HG03460 (cell line): ENCODE results near the gene MSRB3.
"Not testable (repeated sequence)": the region's sequence is repeated elsewhere in the genome, so short reads cannot be mapped to it uniquely, and the experiment has no call there.

Source experiments
- ATAC-seq: cut with Tn5 transposase; IDR thresholded peaks from one replicate; pipeline ENCODE4 v1.9.1; 2021; ENCODE audit not compliant: unreplicated experiment

Gene MSRB3

GRCh38 chr12:65450625-65451024 lies 172.1 kb downstream of the MSRB3 start:
- ATAC-seq = no peak

GRCh38 chr12:65454115-65454787 lies 175.8 kb downstream of the MSRB3 start:
- no peak for ATAC-seq

- not testable (repeated sequence) for ATAC-seq
These were observed 178.9 kb downstream of the MSRB3 start for GRCh38 chr12:65457341-65457740.

GRCh38 chr12:65458718-65459117 lies 180.2 kb downstream of the MSRB3 start:
- no peak for ATAC-seq

- no peak for ATAC-seq
These were observed 181.1 kb downstream of the MSRB3 start for GRCh38 chr12:65459545-65459944.

GRCh38 chr12:65460063-65460462 lies 181.6 kb downstream of the MSRB3 start:
- no peak for ATAC-seq

GRCh38 chr12:65461017-65461416 lies 182.5 kb downstream of the MSRB3 start:
- no peak for ATAC-seq

- no peak for ATAC-seq
These were observed 184.0 kb downstream of the MSRB3 start for GRCh38 chr12:65462484-65462883.

- ATAC-seq = no peak
These were observed 184.6 kb downstream of the MSRB3 start for GRCh38 chr12:65463082-65463481.

- no peak for ATAC-seq
These were observed 185.1 kb downstream of the MSRB3 start for GRCh38 chr12:65463611-65464010.

GRCh38 chr12:65464930-65465329 lies 186.4 kb downstream of the MSRB3 start:
- ATAC-seq = no peak

- no peak for ATAC-seq
These were observed 187.5 kb downstream of the MSRB3 start for GRCh38 chr12:65465766-65466547.

- no peak for ATAC-seq
These were observed 188.4 kb downstream of the MSRB3 start for GRCh38 chr12:65466911-65467310.

GRCh38 chr12:65470256-65470655 lies 191.8 kb downstream of the MSRB3 start:
- ATAC-seq = no peak

GRCh38 chr12:65472079-65472478 lies 193.6 kb downstream of the MSRB3 start:
- no peak for ATAC-seq

GRCh38 chr12:65474831-65475230 lies 196.3 kb downstream of the MSRB3 start:
- ATAC-seq = no peak

- ATAC-seq = no peak
These were observed 199.2 kb downstream of the MSRB3 start for GRCh38 chr12:65477721-65478120.

GRCh38 chr12:65483891-65484516 lies 205.5 kb downstream of the MSRB3 start:
- not testable (repeated sequence) for ATAC-seq

GRCh38 chr12:65488197-65488596 lies 209.7 kb downstream of the MSRB3 start:
- ATAC-seq = no peak

GRCh38 chr12:65490250-65490649 lies 211.8 kb downstream of the MSRB3 start:
- ATAC-seq = no peak

- no peak for ATAC-seq
These were observed 214.8 kb downstream of the MSRB3 start for GRCh38 chr12:65492998-65493912.
